K562 (cell line): Measurements from ENCODE around the gene GRHPR. TPM values are rescaled to one million over a fixed set of nuclear protein-coding genes. Genes with fewer than 3 reads are reported as not detected.
A peak's percentile ranks its signal among the peaks of the same experiment; 100 is the strongest.

ENCODE experiments used
- CGGBP1 ChIP-seq: fragments of 250-450 bp; sonication (Bioruptor Pico); IDR thresholded peaks from 2 replicates; pipeline ENCODE4 v1.9.0; 2021; ENCODE audit warnings: mild to moderate bottlenecking
- ELF4 ChIP-seq: fragments of 450-650 bp; formaldehyde crosslinking; IDR thresholded peaks from 2 replicates; pipeline ENCODE4 v1.4.0; 2022; ENCODE audit warnings: missing genetic modification characterization
- GABPB1 ChIP-seq: sonication (generic); formaldehyde crosslinking; IDR thresholded peaks from 2 replicates; pipeline ENCODE4 v1.8.0; 2022; ENCODE audit warnings: mild to moderate bottlenecking, missing genetic modification reagents
- KDM2B ChIP-seq: fragments of 250-450 bp; sonication (Bioruptor Pico); IDR thresholded peaks from 2 replicates; pipeline ENCODE4 v1.8.0; 2021; ENCODE audit warnings: mild to moderate bottlenecking, moderate library complexity
- MEF2D ChIP-seq: conservative IDR thresholded peaks from 2 replicates; pipeline ENCODE4 v1.6.1; 2016; ENCODE audit warnings: low read depth, missing genetic modification characterization, missing compliant biosample characterization
- NRF1 ChIP-seq, 2 experiments: fragments of 450-650 bp; IDR thresholded peaks in 1 of 2; conservative IDR thresholded peaks in 1 of 2; 2 replicates each; pipeline ENCODE4 v1.6.1; 2014; ENCODE audit warnings: mild to moderate bottlenecking in 2 of 2
- PBX2 ChIP-seq, 2 experiments: IDR thresholded peaks in 1 of 2; conservative IDR thresholded peaks in 1 of 2; 2 replicates each; pipeline ENCODE4 v1.6.1; 2016; ENCODE audit warnings: low read depth in 2 of 2, mild to moderate bottlenecking in 1 of 2, missing compliant biosample characterization in 1 of 2, missing genetic modification characterization in 1 of 2, moderate library complexity in 1 of 2
- SRSF3 ChIP-seq: fragments of 200-400 bp; formaldehyde crosslinking; IDR thresholded peaks from 2 replicates; pipeline ENCODE4 v1.6.1; 2016; ENCODE audit warnings: mild to moderate bottlenecking, low read length, moderate library complexity; ENCODE audit not compliant: insufficient read depth
- TGIF2 ChIP-seq: sonication (generic); formaldehyde crosslinking; IDR thresholded peaks from 2 replicates; pipeline ENCODE4 v1.8.1; 2022; ENCODE audit warnings: mild to moderate bottlenecking, missing genetic modification reagents, moderate library complexity
- ZBTB8A ChIP-seq: fragments of 450-650 bp; IDR thresholded peaks from 2 replicates; pipeline ENCODE4 v1.6.1; 2018; ENCODE audit warnings: mild to moderate bottlenecking, moderate library complexity; ENCODE audit not compliant: partially characterized antibody
- polyA plus RNA-seq, 8 experiments: library from polyadenylated mRNA; depleted of rRNA in 4 of 8; stranded (reverse) in 5 of 8; unstranded in 3 of 8; fragments of >200 nt; fragmentation: Nextera tagmentation in 2 of 8; fragmentation: Illumina TruSeq in 1 of 8; extraction: Ambion mirVana in 2 of 8; extraction: Trizol in 1 of 8; gene quantifications; 2 replicates each; pipeline versions ENCODE4 v1.2.1 to v1.2.3, GENCODE V29; 2011 to 2014; ENCODE audit warnings: inconsistent platforms in 1 of 8, missing spikeins in 1 of 8
- total RNA-seq, 7 experiments: library from RNA; depleted of rRNA in 6 of 7; stranded (reverse); fragments of >200 nt in 6 of 7; fragmentation: Illumina TruSeq in 2 of 7; extraction: Trizol in 2 of 7; gene quantifications; 2 replicates each; pipeline versions ENCODE4 v1.2.1 to v1.2.3, GENCODE V29; 2011 to 2021; ENCODE audit warnings: low replicate concordance in 1 of 7
- TF ChIP-seq, protein P1 (sequence below): IDR thresholded peaks from 2 replicates; pipeline ENCODE4 v1.6.1; 2011; ENCODE audit warnings: borderline replicate concordance, low read depth, mild to moderate bottlenecking, moderate library complexity, low read length; ENCODE audit not compliant: insufficient read depth, poor library complexity, severe bottlenecking
- TF ChIP-seq, protein P2 (sequence below): fragments of 450-650 bp; IDR thresholded peaks from 2 replicates; pipeline ENCODE4 v1.6.1; 2016; ENCODE audit warnings: low read depth

Gene GRHPR
- total and polyA plus RNA-seq, 9 of the 15 experiments (the other 6 are each of a cell fraction or from before 2014, with no cell fraction given), result 38.9 to 144 (median 120) TPM

- no peak for TF ChIP-seq PBX2 (CRISPR knock-in tag; IDR thresholded peaks at IDR 0.05; ENCODE audit: low read depth)
- no peak for TF ChIP-seq PBX2 (tag; conservative IDR thresholded peaks at IDR 0.05; ENCODE audit: low read depth)
- peak; percentile 39 to 53; a peak in 3 of 4 replicates for TF ChIP-seq NRF1 (conservative IDR thresholded peaks at IDR 0.05 in 1 of 2, IDR thresholded peaks at IDR 0.05 in 1 of 2)
- TF ChIP-seq ZBTB8A, result no peak
- TF ChIP-seq, protein P1, sequence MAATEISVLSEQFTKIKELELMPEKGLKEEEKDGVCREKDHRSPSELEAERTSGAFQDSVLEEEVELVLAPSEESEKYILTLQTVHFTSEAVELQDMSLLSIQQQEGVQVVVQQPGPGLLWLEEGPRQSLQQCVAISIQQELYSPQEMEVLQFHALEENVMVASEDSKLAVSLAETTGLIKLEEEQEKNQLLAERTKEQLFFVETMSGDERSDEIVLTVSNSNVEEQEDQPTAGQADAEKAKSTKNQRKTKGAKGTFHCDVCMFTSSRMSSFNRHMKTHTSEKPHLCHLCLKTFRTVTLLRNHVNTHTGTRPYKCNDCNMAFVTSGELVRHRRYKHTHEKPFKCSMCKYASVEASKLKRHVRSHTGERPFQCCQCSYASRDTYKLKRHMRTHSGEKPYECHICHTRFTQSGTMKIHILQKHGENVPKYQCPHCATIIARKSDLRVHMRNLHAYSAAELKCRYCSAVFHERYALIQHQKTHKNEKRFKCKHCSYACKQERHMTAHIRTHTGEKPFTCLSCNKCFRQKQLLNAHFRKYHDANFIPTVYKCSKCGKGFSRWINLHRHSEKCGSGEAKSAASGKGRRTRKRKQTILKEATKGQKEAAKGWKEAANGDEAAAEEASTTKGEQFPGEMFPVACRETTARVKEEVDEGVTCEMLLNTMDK, result peak; percentile 68
- no peak for TF ChIP-seq KDM2B (CRISPR knock-in tag)
- TF ChIP-seq GABPB1, result no peak
- no peak for TF ChIP-seq TGIF2
- no peak for TF ChIP-seq ELF4 (CRISPR knock-in tag)
- TF ChIP-seq, protein P2, sequence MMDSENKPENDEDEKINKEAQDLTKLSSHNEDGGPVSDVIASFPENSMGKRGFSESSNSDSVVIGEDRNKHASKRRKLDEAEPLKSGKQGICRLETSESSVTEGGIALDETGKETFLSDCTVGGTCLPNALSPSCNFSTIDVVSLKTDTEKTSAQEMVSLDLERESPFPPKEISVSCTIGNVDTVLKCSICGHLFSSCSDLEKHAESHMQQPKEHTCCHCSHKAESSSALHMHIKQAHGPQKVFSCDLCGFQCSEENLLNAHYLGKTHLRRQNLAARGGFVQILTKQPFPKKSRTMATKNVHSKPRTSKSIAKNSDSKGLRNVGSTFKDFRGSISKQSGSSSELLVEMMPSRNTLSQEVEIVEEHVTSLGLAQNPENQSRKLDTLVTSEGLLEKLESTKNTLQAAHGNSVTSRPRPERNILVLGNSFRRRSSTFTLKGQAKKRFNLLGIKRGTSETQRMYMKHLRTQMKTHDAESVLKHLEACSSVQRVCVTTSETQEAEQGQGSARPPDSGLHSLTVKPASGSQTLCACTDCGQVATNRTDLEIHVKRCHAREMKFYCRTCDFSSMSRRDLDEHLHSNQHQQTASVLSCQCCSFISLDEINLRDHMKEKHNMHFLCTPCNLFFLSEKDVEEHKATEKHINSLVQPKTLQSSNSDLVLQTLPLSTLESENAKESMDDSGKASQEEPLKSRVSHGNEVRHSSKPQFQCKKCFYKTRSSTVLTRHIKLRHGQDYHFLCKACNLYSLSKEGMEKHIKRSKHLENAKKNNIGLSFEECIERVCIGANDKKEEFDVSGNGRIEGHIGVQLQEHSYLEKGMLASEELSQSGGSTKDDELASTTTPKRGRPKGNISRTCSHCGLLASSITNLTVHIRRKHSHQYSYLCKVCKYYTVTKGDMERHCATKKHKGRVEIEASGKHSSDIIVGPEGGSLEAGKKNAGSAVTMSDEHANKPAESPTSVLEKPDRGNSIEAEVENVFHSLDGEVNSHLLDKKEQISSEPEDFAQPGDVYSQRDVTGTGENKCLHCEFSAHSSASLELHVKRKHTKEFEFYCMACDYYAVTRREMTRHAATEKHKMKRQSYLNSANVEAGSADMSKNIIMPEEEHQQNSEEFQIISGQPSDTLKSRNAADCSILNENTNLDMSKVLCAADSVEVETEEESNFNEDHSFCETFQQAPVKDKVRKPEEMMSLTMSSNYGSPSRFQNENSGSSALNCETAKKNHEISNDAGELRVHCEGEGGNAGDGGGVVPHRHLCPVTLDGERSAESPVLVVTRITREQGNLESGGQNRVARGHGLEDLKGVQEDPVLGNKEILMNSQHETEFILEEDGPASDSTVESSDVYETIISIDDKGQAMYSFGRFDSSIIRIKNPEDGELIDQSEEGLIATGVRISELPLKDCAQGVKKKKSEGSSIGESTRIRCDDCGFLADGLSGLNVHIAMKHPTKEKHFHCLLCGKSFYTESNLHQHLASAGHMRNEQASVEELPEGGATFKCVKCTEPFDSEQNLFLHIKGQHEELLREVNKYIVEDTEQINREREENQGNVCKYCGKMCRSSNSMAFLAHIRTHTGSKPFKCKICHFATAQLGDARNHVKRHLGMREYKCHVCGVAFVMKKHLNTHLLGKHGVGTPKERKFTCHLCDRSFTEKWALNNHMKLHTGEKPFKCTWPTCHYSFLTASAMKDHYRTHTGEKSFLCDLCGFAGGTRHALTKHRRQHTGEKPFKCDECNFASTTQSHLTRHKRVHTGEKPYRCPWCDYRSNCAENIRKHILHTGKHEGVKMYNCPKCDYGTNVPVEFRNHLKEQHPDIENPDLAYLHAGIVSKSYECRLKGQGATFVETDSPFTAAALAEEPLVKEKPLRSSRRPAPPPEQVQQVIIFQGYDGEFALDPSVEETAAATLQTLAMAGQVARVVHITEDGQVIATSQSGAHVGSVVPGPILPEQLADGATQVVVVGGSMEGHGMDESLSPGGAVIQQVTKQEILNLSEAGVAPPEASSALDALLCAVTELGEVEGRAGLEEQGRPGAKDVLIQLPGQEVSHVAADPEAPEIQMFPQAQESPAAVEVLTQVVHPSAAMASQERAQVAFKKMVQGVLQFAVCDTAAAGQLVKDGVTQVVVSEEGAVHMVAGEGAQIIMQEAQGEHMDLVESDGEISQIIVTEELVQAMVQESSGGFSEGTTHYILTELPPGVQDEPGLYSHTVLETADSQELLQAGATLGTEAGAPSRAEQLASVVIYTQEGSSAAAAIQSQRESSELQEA, result no peak
- TF ChIP-seq CGGBP1, result no peak
- no peak for TF ChIP-seq SRSF3
- TF ChIP-seq MEF2D (tag), result no peak
Observed at GRCh38 chr9:37408933-37409710, 13.4 kb upstream of the GRHPR start (continued).
